Fibroblast of the aortic adventitia (primary cell): ENCODE measurements around the gene ZSWIM9. TPM values are rescaled to one million over a fixed set of nuclear protein-coding genes. Genes with fewer than 3 reads are reported as not detected.

Experiments used
- DNase-seq: peaks from one replicate; pipeline ENCODE4 v3.0.0-alpha.2; 2010; ENCODE audit warnings: low read depth
- H3K4me3 ChIP-seq: 2 replicates; pipeline ENCODE4 v1.5.1; 2011; ENCODE audit warnings: low read depth, mild to moderate bottlenecking, control low read depth, low read length, moderate library complexity
- total RNA-seq: library from RNA; depleted of rRNA; stranded (reverse); fragments of >200 nt; gene quantifications from 2 replicates; pipeline ENCODE4 v1.2.3, GENCODE V29; 2012; ENCODE audit warnings: low replicate concordance
- TF ChIP-seq, protein P1 (sequence below): IDR thresholded peaks from 2 replicates; pipeline ENCODE4 v1.5.1; 2011; ENCODE audit warnings: mild to moderate bottlenecking, low read length, control low read depth, inconsistent platforms; ENCODE audit not compliant: insufficient read depth

ZSWIM9 gene
- total RNA-seq, 1 donor = 2.7 TPM

DNA sequence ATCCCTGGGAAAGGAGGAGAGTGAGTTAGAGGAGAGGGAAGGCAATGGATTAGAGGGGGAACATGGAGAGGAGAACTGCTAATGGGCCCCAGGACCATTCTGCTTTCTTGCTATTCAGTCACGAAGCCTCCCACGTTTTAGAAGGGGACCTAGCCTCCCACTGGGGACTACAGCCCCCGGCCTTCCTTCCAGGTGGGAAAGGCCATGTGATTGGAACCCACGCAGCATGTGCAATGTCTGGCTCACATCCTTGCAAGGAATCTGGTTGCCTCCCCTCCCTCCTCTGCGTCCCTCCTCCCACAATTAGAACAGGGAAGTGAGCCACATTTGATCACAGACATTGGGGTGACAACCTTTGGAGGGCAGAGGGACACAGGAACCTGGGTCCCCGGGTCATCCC lies 37.4 kb upstream of the ZSWIM9 start:
- H3K4me3 ChIP-seq = no peak overlapping the region
- TF ChIP-seq, protein P1, sequence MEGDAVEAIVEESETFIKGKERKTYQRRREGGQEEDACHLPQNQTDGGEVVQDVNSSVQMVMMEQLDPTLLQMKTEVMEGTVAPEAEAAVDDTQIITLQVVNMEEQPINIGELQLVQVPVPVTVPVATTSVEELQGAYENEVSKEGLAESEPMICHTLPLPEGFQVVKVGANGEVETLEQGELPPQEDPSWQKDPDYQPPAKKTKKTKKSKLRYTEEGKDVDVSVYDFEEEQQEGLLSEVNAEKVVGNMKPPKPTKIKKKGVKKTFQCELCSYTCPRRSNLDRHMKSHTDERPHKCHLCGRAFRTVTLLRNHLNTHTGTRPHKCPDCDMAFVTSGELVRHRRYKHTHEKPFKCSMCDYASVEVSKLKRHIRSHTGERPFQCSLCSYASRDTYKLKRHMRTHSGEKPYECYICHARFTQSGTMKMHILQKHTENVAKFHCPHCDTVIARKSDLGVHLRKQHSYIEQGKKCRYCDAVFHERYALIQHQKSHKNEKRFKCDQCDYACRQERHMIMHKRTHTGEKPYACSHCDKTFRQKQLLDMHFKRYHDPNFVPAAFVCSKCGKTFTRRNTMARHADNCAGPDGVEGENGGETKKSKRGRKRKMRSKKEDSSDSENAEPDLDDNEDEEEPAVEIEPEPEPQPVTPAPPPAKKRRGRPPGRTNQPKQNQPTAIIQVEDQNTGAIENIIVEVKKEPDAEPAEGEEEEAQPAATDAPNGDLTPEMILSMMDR = no peak
- DNase-seq = no peak

DNA sequence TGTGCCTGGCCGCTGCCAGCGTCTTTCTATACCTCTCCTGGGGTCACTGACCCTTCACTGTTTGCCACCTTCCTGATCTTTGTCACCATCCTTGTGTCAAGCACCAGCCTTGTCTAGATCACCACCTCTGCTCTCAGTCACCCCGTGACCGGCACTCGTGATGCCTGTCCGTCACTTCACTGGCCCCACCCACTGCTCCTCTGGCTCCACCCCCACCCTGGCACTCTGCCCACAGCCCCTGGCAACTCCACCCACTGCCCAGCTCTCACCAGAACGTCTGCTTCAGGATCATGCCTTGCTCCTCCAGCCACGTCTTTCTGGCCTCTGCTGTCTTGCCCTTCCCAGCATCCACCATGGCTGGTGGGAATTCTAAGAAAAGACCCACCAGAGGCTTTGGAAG lies 35.1 kb upstream of the ZSWIM9 start:
- H3K4me3 ChIP-seq = no peak overlapping the region
- DNase-seq = no peak
- TF ChIP-seq, protein P1 = no peak

DNA sequence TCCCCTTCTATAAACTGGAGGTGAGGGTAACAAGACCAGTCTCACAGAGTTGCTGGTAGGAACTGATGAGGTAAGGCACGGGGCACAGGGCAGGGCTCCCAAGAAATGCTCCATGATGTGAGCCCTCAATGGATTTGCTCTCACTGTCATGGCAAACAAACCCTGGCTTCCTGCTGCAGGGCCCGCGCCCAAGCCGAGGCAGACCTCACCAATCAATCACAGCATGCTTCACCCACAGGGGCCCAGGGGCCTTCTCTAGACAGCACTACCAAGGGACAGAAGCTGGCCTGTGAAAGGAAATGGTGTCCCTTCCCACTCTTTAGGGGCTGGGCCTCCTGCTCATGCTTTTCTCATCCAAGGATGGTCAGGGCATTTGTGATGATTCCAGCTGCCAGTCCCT lies 33.9 kb upstream of the ZSWIM9 start:
- TF ChIP-seq, protein P1 = no peak
- DNase-seq = no peak
- no peak overlapping the region for H3K4me3 ChIP-seq

DNA sequence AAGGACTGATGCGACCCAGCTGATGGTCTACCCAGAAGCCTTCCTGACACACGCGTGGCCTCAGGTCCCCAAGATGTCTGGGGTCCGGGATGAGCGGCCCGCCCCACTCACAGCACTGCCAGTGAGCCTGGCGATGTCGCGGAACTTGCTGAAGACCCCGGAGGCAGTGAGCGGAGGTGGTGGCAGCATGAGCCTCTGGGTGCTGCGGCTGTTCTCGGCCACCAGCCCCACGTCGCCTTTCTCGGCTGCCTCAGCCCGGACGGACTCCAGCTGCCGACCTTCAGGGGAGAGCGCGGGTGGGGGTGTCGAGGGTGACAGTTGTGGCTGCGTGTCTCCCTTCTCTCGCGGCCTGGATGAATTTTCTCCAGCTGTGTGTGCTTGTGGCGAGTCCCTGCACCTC lies 33.1 kb upstream of the ZSWIM9 start:
- TF ChIP-seq, protein P1 = no peak
- DNase-seq = no peak
- H3K4me3 ChIP-seq = no peak overlapping the region

DNA sequence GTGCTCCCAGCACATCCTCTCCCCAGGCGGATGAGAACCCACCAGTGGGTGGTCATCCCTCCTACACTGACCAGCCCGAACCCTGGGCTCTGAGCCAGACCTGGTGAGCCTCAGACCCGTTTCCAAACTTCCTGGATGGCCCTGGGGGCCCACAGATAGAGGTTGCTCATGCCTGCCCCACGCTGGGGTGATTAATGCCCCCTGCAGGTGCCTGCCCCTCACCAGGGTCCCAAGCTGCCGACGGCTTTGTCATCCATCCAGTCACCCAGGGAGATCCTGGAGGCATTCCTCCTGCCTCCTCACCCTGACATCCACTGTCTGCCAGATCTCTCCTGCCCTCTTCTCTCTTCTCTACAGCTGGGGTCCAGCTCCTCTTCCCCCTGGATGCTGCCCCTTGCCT lies 31.4 kb upstream of the ZSWIM9 start:
- TF ChIP-seq, protein P1 = no peak
- DNase-seq = no peak
- H3K4me3 ChIP-seq = no peak overlapping the region

DNA sequence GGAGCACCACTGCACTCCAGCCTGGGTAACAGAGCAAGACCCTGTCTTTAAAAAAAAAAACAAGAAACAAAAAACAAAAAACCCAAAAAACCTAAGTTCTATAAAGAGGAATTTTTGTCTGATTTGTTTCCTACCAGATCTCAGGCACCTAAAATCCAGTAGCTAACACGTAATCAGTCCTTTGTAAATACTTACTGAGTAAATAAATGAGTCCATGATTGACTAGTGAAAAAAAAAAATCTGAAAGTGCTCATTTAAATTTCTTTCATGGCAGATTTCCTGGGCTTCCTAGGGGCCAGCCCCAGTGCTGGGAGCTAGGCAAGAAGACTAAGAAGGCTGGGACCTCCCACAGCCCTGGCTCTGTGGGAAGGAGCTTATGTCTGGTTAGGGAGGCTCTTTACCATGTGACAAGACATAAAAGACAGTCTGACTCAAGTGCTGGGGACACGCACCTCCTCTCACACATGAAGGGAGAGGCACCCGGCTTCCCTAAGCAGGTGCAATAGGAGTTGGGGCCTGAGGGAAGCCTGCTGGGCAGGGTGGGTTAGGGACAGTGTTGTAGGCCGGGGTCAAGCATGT lies 22.8 kb upstream of the ZSWIM9 start:
- TF ChIP-seq, protein P1 = no peak
- DNase-seq = no peak
- H3K4me3 ChIP-seq = no peak overlapping the region

DNA sequence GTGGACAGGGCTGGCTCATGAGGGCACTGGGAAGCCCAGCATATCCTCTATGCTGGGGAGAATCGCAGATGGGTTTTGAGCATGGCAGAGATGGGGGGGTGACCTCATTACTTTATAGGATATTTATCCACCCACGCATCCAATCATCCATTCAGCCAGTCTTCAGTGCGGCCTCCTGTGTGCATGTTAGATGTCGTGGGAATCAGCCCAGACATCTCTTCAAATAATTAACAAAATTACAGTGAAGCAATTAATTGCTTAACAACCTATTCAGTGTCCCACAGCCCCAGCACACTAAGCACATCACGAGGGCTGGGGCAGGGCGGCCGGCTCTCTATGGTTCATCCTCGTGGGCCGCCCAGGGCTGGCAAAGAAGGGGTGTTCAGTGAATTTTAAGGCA lies 21.9 kb upstream of the ZSWIM9 start:
- H3K4me3 ChIP-seq = no peak overlapping the region
- TF ChIP-seq, protein P1 = no peak
- DNase-seq = no peak
